Daoy (cell line): ENCODE results near the gene AKAP8. TPM values are rescaled to one million over a fixed set of nuclear protein-coding genes. Genes with fewer than 3 reads are reported as not detected.

Source experiments
- total RNA-seq: library from RNA; depleted of rRNA; stranded (reverse); fragments of >200 nt; shearing (Covaris generic); gene quantifications from 2 replicates; pipeline ENCODE4 v1.2.3, GENCODE V29; 2014; rRNA removed

The AKAP8 gene
- total RNA-seq, 1 experiment from 2014 or later, result 18.6 TPM

Other genes starting within 250 kb of the AKAP8 start
- gene NOTCH3, start 178.8 kb downstream of the AKAP8 start, total RNA-seq, result 0.97 and 1.0 TPM in 2 replicates
- gene EPHX3, start 147.3 kb downstream of the AKAP8 start, total RNA-seq, result 0.11 TPM in 1 of 2 replicates, not detected in the other
- gene BRD4, start 47.2 kb downstream of the AKAP8 start, total RNA-seq, result 11.1 and 12.1 TPM in 2 replicates
- gene AKAP8L, start 39.2 kb upstream of the AKAP8 start, total RNA-seq, result 59.0 and 77.6 TPM in 2 replicates
- gene WIZ, start 70.2 kb upstream of the AKAP8 start, total RNA-seq, result 5.7 and 7.0 TPM in 2 replicates
- gene RASAL3, start 84.8 kb upstream of the AKAP8 start, total RNA-seq, result not detected in 2 replicates
- gene PGLYRP2, start 99.7 kb upstream of the AKAP8 start, total RNA-seq, result 0.17 TPM in 1 of 2 replicates, not detected in the other
- 0.46 and 0.89 TPM in 2 replicates for gene CYP4F22, start 128.7 kb upstream of the AKAP8 start, total RNA-seq
- not detected in 2 replicates for gene CYP4F8, start 235.4 kb upstream of the AKAP8 start, total RNA-seq